SU-DHL-6 (cell line): ENCODE measurements around the gene TSGA10IP.

Experiments used
- CTCF ChIP-seq: fragments of 200-600 bp; sonication (generic); IDR thresholded peaks from one replicate; pipeline ENCODE4 v1.5.1; 2017; ENCODE audit warnings: antibody characterized with exemption, mild to moderate bottlenecking, low read length, moderate library complexity; ENCODE audit not compliant: insufficient read depth, poor library complexity, severe bottlenecking
- EZH2phosphoT487 ChIP-seq: fragments of 200-600 bp; sonication (generic), shearing (Covaris generic); conservative IDR thresholded peaks from 2 replicates; pipeline ENCODE4 v1.6.1; 2018; ENCODE audit warnings: mild to moderate bottlenecking, antibody characterized with exemption, low read length, moderate library complexity, mixed read lengths

- no peak for TF ChIP-seq CTCF
- TF ChIP-seq EZH2phosphoT487: no peak
These were observed 19.9 kb upstream of the TSGA10IP start for GRCh38 chr11:65925397-65925796.
